Measurements from ENCODE around the gene RIMBP3B.
"Not testable (repeated sequence)": the region's sequence is repeated elsewhere in the genome, so short reads cannot be mapped to it uniquely, and the experiment has no call there.

RIMBP3B gene, protein sequence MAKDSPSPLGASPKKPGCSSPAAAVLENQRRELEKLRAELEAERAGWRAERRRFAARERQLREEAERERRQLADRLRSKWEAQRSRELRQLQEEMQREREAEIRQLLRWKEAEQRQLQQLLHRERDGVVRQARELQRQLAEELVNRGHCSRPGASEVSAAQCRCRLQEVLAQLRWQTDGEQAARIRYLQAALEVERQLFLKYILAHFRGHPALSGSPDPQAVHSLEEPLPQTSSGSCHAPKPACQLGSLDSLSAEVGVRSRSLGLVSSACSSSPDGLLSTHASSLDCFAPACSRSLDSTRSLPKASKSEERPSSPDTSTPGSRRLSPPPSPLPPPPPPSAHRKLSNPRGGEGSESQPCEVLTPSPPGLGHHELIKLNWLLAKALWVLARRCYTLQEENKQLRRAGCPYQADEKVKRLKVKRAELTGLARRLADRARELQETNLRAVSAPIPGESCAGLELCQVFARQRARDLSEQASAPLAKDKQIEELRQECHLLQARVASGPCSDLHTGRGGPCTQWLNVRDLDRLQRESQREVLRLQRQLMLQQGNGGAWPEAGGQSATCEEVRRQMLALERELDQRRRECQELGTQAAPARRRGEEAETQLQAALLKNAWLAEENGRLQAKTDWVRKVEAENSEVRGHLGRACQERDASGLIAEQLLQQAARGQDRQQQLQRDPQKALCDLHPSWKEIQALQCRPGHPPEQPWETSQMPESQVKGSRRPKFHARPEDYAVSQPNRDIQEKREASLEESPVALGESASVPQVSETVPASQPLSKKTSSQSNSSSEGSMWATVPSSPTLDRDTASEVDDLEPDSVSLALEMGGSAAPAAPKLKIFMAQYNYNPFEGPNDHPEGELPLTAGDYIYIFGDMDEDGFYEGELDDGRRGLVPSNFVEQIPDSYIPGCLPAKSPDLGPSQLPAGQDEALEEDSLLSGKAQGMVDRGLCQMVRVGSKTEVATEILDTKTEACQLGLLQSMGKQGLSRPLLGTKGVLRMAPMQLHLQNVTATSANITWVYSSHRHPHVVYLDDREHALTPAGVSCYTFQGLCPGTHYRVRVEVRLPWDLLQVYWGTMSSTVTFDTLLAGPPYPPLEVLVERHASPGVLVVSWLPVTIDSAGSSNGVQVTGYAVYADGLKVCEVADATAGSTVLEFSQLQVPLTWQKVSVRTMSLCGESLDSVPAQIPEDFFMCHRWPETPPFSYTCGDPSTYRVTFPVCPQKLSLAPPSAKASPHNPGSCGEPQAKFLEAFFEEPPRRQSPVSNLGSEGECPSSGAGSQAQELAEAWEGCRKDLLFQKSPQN (N-terminal part only)

DNA sequence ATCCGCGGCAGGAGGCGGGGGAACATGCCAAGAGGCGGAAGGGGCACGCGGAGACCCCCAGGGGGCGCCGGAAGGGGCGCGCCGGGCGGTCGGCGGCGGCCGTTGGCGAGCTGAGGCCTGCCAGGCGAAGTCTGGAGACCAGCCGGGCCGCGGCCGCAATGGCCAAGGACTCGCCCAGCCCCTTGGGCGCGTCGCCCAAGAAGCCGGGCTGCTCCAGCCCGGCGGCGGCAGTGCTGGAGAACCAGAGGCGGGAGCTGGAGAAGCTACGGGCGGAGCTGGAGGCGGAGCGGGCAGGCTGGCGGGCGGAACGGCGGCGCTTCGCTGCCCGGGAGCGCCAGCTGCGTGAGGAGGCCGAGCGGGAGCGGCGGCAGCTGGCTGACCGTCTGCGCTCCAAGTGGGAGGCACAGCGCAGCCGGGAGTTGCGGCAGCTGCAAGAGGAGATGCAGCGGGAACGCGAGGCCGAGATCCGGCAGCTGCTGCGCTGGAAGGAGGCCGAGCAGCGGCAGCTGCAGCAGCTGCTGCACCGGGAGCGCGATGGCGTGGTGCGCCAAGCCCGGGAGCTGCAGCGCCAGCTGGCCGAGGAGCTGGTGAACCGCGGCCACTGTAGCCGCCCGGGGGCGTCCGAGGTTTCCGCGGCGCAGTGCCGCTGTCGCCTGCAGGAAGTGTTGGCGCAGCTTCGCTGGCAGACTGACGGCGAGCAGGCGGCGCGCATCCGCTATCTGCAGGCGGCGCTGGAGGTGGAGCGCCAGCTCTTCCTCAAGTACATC, at the start of gene RIMBP3B:
Gene RIMBP3B (plus strand): TSS at position 51 of the 767 bp plus-strand sequence. CDS start 108 bp downstream, at position 159.
- not testable (repeated sequence) for DNase-seq

GRCh38 chr22:21357527-21357926, 26.0 kb upstream of the RIMBP3B start:
- DNase-seq = not testable (repeated sequence)

DNA sequence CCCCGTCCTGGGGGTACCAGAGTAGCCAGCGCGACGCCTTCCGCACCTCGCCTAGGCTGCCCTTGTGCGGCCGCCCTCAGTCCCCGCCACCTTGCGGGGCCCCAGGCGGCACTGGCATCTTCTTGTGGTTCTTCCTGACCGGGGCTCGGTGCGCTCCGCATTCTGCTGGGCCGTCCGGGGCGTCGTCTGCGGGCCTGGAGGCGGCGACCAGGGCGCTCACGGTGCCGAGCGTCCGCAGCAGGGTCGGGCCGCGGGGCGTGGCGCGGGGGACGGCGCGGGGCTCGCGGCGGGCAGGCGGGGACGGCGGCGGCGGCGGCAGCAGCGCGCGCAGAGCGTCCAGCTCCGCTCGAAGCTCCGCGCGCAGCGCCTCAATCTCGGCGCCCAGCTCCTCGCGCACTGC, 23.0 kb upstream of the RIMBP3B start:
- DNase-seq = not testable (repeated sequence)

GRCh38 chr22:21362473-21362872, 21.1 kb upstream of the RIMBP3B start:
- not testable (repeated sequence) for DNase-seq

- not testable (repeated sequence) for DNase-seq
Observed at GRCh38 chr22:21363061-21363460, 20.5 kb upstream of the RIMBP3B start.

DNA sequence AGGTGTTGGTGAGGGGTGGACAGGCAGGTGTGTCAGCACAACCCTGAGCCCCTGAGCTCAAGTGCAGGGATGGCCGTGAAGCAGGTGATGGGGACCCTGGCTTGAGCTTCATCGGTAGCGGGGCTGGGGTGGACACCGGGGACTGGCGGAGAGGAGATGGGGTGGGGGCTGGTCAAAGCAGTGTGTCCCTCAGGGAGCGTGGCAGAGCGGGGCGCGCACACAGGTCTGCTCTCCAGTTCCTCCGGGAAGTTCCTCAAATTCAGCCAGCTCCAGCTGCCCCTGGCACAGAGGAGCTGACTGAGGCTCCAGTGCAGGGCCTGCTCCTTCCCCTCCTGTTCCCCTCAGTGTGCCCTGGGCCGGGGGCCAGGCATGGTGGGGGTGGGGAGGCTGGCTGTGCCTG, 19.7 kb upstream of the RIMBP3B start:
- not testable (repeated sequence) for DNase-seq

- DNase-seq = not testable (repeated sequence)
Observed at GRCh38 chr22:21364362-21364761, 19.2 kb upstream of the RIMBP3B start.

DNA sequence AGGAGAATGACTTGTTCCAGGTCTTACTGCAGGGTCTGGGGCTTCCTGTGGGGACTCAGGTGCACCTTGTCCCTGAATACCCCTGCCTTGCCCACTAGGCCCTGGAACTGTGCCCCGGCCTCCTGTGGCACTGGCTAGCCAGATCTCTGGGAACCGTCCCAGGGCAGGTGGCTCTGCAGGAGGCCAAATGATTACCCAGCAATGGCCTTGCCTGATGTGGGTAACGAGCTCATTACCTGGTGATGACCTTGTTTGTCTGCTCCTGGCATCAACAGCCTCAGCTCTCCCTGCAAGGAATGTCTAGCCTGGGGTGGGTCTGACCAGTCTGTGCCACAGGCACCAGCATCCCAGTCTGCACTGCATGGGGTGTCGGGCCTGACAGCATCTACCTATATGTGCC, 18.2 kb upstream of the RIMBP3B start:
- DNase-seq = not testable (repeated sequence)

- DNase-seq = not testable (repeated sequence)
Observed at GRCh38 chr22:21368603-21369310, 14.8 kb upstream of the RIMBP3B start.

- not testable (repeated sequence) for DNase-seq
Observed at GRCh38 chr22:21375880-21376279, 7.7 kb upstream of the RIMBP3B start.

- DNase-seq = not testable (repeated sequence)
Observed at GRCh38 chr22:21384468-21385357, 1.2 kb downstream of the RIMBP3B start.

DNA sequence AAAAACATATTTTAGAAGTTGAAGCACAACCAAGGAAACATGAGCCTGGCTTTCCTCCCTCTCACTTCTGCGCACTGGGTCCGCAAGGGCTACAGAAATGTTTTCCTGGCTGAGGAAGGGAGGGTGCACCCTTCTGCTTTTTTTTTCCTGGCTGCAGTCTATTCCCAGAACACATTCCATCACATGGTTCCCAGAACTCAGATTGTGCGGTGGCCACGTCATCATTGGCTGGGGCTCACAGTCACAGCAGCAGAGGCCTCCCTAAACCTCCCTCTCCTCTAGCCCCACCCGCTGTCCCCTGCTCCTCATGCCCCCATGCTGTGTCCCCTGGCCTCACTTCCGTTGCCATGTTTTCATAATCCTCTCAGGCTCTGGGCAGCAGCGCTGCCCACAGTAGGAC, 5.9 kb downstream of the RIMBP3B start:
- not testable (repeated sequence) for DNase-seq

- not testable (repeated sequence) for DNase-seq
Observed at GRCh38 chr22:21390013-21390412, 6.5 kb downstream of the RIMBP3B start.

- DNase-seq = not testable (repeated sequence)
Observed at GRCh38 chr22:21394613-21395012, 11.1 kb downstream of the RIMBP3B start.

- not testable (repeated sequence) for DNase-seq
Observed at GRCh38 chr22:21401197-21401969, 17.8 kb downstream of the RIMBP3B start.

GRCh38 chr22:21402763-21403314, 19.3 kb downstream of the RIMBP3B start:
- DNase-seq = not testable (repeated sequence)

- DNase-seq = not testable (repeated sequence)
Observed at GRCh38 chr22:21407139-21407538, 23.6 kb downstream of the RIMBP3B start.

DNA sequence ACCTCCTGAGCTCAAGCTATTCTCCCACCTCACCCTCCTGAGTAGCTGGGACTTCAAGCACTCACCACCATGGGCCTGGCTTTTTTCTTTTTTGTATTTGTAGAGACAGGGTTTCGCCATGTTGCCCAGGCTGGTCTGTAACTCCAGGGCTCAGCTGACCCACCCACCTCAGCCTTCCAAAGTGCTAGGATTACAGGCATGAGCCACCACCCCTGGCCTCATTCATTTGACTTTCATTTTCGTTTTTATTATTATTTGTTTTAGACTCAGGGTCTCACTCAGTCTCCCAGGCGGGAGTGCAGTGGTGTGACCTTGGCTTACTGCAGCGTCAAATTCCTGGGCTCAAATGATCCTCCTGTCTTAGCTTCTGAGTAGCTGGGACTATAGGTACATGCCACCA, 24.2 kb downstream of the RIMBP3B start:
- not testable (repeated sequence) for DNase-seq

- DNase-seq = not testable (repeated sequence)
Observed at GRCh38 chr22:21416375-21416774, 32.8 kb downstream of the RIMBP3B start.
